Measurements from ENCODE around the gene C7orf57.

C7orf57 gene

GRCh38 chr7:48108959-48109847 is 73.9 kb downstream of the C7orf57 start:
- no peak for DNase-seq (ENCODE audit: low spot score)
- no peak for TF ChIP-seq CTCF (IDR thresholded peaks at IDR 0.05; ENCODE audit: extremely low read depth, missing control alignments)

GRCh38 chr7:48109848-48110663 is 74.7 kb downstream of the C7orf57 start:
- peak; percentile 91 for TF ChIP-seq CTCF (IDR thresholded peaks at IDR 0.05; ENCODE audit: extremely low read depth, missing control alignments)
- DNase-seq (ENCODE audit: low spot score) = peak; percentile 77

- no peak for DNase-seq (ENCODE audit: low spot score)
- no peak for TF ChIP-seq CTCF (IDR thresholded peaks at IDR 0.05; ENCODE audit: extremely low read depth, missing control alignments)
Observed at GRCh38 chr7:48110868-48111267, 75.5 kb downstream of the C7orf57 start.

All from GM20000 (cell line).